Fibroblast of the aortic adventitia (primary cell): ENCODE data around the gene GIMAP8. TPM values are rescaled to one million over a fixed set of nuclear protein-coding genes. Genes with fewer than 3 reads are reported as not detected.
A peak's percentile ranks its signal among the peaks of the same experiment; 100 is the strongest.
"Not testable (repeated sequence)": the region's sequence is repeated elsewhere in the genome, so short reads cannot be mapped to it uniquely, and the experiment has no call there.

Experiments used
- DNase-seq: peaks from one replicate; pipeline ENCODE4 v3.0.0-alpha.2; 2010; ENCODE audit warnings: low read depth
- H3K4me3 ChIP-seq: 2 replicates; pipeline ENCODE4 v1.5.1; 2011; ENCODE audit warnings: low read depth, mild to moderate bottlenecking, control low read depth, low read length, moderate library complexity
- CTCF ChIP-seq: IDR thresholded peaks from 2 replicates; pipeline ENCODE4 v1.5.1; 2011; ENCODE audit warnings: mild to moderate bottlenecking, low read length, control low read depth, inconsistent platforms; ENCODE audit not compliant: insufficient read depth
- total RNA-seq: library from RNA; depleted of rRNA; stranded (reverse); fragments of >200 nt; gene quantifications from 2 replicates; pipeline ENCODE4 v1.2.3, GENCODE V29; 2012; ENCODE audit warnings: low replicate concordance

GIMAP8 gene
- total RNA-seq, 1 donor, result 0.09 TPM

- peak; percentile 43 for DNase-seq
- peak; percentile 77 for TF ChIP-seq CTCF
- no peak overlapping the region for H3K4me3 ChIP-seq
Observed at GRCh38 chr7:150448789-150449147, 1.7 kb upstream of the GIMAP8 start.

GRCh38 chr7:150449206-150449952, 1.1 kb upstream of the GIMAP8 start:
- no peak overlapping the region for H3K4me3 ChIP-seq
- no peak for TF ChIP-seq CTCF
- no peak for DNase-seq

GRCh38 chr7:150451097-150451793, 815 bp downstream of the GIMAP8 start:
- DNase-seq, result no peak
- no peak for TF ChIP-seq CTCF
- H3K4me3 ChIP-seq, result no peak overlapping the region

GRCh38 chr7:150451833-150452461, 1.5 kb downstream of the GIMAP8 start:
- no peak for DNase-seq
- H3K4me3 ChIP-seq, result no peak overlapping the region
- no peak for TF ChIP-seq CTCF

GRCh38 chr7:150453181-150453580, 2.8 kb downstream of the GIMAP8 start:
- no peak for TF ChIP-seq CTCF

GRCh38 chr7:150453892-150454291, 3.5 kb downstream of the GIMAP8 start:
- H3K4me3 ChIP-seq, result no peak overlapping the region

More at GRCh38 chr7:150453181-150453580, 2.8 kb downstream of the GIMAP8 start:
- no peak overlapping the region for H3K4me3 ChIP-seq
- DNase-seq, result no peak

GRCh38 chr7:150457064-150457463, 6.6 kb downstream of the GIMAP8 start:
- DNase-seq, H3K4me3 ChIP-seq: not testable (repeated sequence)

More at GRCh38 chr7:150453892-150454291, 3.5 kb downstream of the GIMAP8 start:
- DNase-seq, result no peak
- no peak for TF ChIP-seq CTCF
